ENCODE measurements around the gene ARHGEF4. TPM values are rescaled to one million over a fixed set of nuclear protein-coding genes. Genes with fewer than 3 reads are reported as not detected.
A peak's percentile ranks its signal among the peaks of the same experiment; 100 is the strongest.

ARHGEF4 gene
- total and polyA plus RNA-seq, 7 donors: 1.7 to 32.4 (median 17.2) TPM; not detected in 1

DNA sequence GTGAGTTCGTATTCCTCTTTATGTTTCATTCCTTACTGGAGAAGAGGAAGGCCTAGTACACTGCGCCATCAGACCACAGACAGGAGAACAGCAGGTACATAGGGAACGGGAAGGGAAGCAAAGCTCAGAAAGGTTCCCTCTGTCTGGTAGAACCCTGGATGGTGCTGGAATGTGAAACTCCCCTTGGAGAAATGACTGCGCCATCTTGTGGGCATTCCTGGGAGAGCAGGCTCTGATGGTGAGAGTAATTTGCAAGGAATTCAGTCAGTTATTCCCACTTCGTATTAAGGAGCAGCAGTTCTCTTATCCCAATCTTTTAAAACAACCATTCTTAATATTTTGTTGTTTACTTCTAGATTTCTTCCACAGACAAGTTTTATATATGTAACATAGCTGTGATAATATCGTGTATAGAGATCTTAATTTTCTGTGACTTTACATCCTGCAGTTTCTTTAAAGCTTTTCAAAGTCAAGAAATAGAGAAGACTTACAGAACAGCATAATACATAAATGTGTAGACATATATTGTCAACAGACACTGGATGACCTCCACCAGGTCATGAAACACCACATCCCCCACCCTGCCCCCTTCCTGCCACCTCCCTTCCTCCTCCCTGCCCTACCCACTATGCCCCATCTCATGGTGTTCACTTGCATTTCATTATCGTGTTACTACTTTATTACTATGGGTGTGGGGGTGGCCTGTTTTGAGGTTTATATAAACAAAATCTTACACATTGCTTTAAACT is 83.9 kb downstream of the ARHGEF4 start:
- TF ChIP-seq CTCF (IDR thresholded peaks at IDR 0.05) (peak; percentile 29 to 64 (median 48)), POLR2A (IDR thresholded peaks at IDR 0.05) (no peak)
- DNase-seq: no peak
- no peaks in the 10 kb centered on the region for H3K4me1 ChIP-seq
- intact Hi-C loops (cut with DNase I): loop anchor here (1.0 kb wide), 1 partner anchor 122 kb away; no protein-coding TSS in a partner anchor
- H3K27ac ChIP-seq: no peak overlapping the region
- H3K9me3 ChIP-seq: no peaks in the 10 kb centered on the region
- peaks cover 0 to 16% (median 11%) of the 10 kb centered on the region in 3 donors for H3K27me3 ChIP-seq
- no peak overlapping the region for H3K4me3 ChIP-seq
- no peaks in the 10 kb centered on the region for H3K36me3 ChIP-seq
- WGBS, 2 donors: 21 to 37% methylated on average over 7 of the region's 7 CpGs

DNA sequence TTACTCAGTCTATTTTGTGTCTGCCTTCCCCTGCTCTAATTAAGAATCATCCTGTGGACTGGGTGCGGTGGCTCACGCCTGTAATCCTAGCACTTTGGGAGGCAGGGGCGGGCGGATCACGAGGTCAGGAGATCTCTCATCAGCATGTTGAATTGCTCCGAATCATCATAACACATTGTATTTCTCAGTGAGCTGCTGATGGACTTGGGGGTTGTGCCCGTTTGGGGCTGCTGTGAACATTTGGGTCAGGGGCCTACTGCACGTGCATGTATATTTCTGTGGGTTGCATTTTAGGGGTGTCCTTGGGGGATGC is 84.4 kb downstream of the ARHGEF4 start:
- no peak for DNase-seq
- Histone ChIP-seq H3K9me3 (no peaks in the 10 kb centered on the region), H3K27ac (no peak overlapping the region), H3K27me3 (peaks cover 0 to 11% (median 6%) of the 10 kb centered on the region in 3 donors), H3K4me3 (no peak overlapping the region), H3K36me3 (no peaks in the 10 kb centered on the region), H3K4me1 (no peaks in the 10 kb centered on the region)
- intact Hi-C loops (cut with DNase I): no loop called here
- 72 to 87% methylated on average over 8 of the region's 8 CpGs for WGBS, 2 donors
- TF ChIP-seq EP300 (IDR thresholded peaks at IDR 0.05) (no peak), CTCF (IDR thresholded peaks at IDR 0.05) (no peak), POLR2A (IDR thresholded peaks at IDR 0.05) (no peak), POLR2AphosphoS5 (IDR thresholded peaks at IDR 0.05) (no peak)

GRCh38 chr2:130922417-130922816 is 85.7 kb downstream of the ARHGEF4 start:
- 68 to 87% methylated on average over 2 of the region's 2 CpGs for WGBS, 2 donors
- H3K4me3 ChIP-seq: no peak overlapping the region
- TF ChIP-seq CTCF (IDR thresholded peaks at IDR 0.05) (no peak), EP300 (IDR thresholded peaks at IDR 0.05) (no peak)
- intact Hi-C loops (cut with DNase I): no loop called here
- H3K27me3 ChIP-seq: no peaks in the 10 kb centered on the region
- DNase-seq: no peak
- no peak overlapping the region for H3K27ac ChIP-seq
- no peaks in the 10 kb centered on the region for H3K4me1 ChIP-seq
- H3K36me3 ChIP-seq: no peaks in the 10 kb centered on the region
- H3K9me3 ChIP-seq: no peaks in the 10 kb centered on the region

GRCh38 chr2:130928385-130928784 is 91.7 kb downstream of the ARHGEF4 start:
- DNase-seq: no peak
- Histone ChIP-seq H3K27me3 (no peaks in the 10 kb centered on the region), H3K4me1 (no peaks in the 10 kb centered on the region), H3K27ac (no peak overlapping the region), H3K9me3 (no peaks in the 10 kb centered on the region), H3K4me3 (no peak overlapping the region), H3K36me3 (no peaks in the 10 kb centered on the region)
- TF ChIP-seq EP300 (IDR thresholded peaks at IDR 0.05): no peak
- TF ChIP-seq POLR2AphosphoS5 (IDR thresholded peaks at IDR 0.05): no peak
- TF ChIP-seq POLR2A (IDR thresholded peaks at IDR 0.05): no peak
- no peak for TF ChIP-seq CTCF (IDR thresholded peaks at IDR 0.05)
- 55 to 60% methylated on average over 4 of the region's 4 CpGs for WGBS, 2 donors
- intact Hi-C loops (cut with DNase I): no loop called here

Data from sigmoid colon (tissue), 7 donors.